Stimulated activated CD8-positive, alpha-beta memory T cell treated with anti-CD3 and anti-CD28 coated beads, Interleukin-7, amount 100 ng/mL, for 1 hour (primary cell): ENCODE measurements around the gene PABPC1L2B.
"Not testable (repeated sequence)": the region's sequence is repeated elsewhere in the genome, so short reads cannot be mapped to it uniquely, and the experiment has no call there.

Experiments
- DNase-seq, 2 donors: peaks; one replicate each; pipeline ENCODE4 v3.0.0-alpha.2; 2020; ENCODE audit warnings: low read depth in 2 of 2

Gene PABPC1L2B

DNA sequence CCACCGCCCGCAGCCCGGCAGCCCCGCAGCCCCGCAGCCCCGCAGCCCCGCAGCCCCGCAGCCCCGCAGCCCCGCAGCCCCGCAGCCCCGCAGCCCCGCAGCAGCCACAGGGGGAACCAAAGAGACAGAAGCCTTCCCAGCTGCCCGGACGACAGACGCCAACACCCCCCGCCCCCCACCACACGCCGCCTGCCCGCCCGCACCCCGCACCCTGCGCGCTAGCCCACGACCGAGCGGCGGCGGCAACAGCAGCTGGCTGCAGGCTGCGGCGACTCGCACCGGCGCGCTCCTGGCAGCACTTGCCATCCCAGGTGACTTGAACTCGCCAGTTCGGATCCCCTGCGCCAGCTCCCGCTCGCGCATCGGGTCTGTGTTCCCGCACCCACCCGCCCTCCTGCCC lies at the start of gene PABPC1L2B:
PABPC1L2B (plus strand) TSS at position 207 of the 400 bp plus-strand sequence. CDS start 704 bp downstream, outside the sequence.
- DNase-seq: not testable (repeated sequence)

DNA sequence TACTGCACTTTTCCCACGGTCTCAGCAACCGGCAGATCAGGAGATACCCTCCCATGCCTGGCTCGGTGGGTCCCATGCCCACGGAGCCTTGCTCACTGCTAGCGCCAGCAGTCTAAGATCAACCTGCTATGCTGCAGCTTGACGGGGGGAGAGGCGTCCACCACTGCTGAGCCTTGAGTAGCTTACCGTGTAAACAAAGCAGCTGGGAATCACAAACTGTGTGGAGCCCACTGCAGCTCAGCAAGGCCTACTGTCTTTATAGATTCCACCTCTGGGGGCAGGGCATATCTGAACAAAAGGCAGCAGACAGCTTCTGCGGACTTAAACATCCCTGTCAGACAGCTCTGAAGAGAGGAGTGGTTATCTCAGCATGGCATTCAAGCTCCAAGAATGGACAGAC lies 42.8 kb upstream of the PABPC1L2B start:
- DNase-seq: not testable (repeated sequence)

DNA sequence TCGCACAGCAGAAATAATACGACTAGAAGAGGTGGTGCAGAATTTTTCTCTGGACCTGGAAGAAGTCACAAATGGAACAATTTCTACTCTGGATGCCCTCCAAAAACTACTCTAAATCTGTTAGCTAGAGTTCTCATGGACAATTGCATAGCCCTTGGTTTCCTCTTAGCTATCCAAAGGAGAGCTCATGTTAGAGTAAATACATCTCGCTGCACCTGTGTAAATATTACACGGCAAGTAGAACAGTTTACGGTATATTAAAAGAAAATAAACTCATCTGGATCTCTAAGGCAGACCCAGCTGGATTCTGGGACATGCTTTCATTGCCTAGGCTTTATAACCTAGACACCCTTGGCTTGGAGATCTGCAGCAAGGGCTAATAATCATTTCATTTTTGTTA lies 30.9 kb upstream of the PABPC1L2B start:
- not testable (repeated sequence) for DNase-seq

DNA sequence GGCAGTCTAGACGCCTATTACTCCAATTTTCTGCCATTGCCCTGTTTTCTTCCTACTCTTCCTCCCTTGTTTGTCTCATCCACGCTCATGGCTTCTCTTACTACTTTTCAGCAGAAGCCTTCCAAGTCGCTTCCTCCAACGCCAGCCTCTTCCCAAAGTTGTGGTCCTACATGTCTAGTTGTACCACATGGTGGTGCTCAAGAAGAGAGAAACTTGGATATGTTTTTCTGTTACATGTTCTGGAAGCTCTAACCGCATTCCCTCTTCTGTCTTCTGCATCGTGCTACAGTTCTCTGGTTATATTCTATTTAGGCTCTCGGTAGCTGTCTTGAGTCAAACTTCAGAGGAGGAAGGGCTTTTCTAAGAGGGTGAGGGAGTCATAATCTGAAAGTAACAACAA lies 27.9 kb upstream of the PABPC1L2B start:
- not testable (repeated sequence) for DNase-seq

DNA sequence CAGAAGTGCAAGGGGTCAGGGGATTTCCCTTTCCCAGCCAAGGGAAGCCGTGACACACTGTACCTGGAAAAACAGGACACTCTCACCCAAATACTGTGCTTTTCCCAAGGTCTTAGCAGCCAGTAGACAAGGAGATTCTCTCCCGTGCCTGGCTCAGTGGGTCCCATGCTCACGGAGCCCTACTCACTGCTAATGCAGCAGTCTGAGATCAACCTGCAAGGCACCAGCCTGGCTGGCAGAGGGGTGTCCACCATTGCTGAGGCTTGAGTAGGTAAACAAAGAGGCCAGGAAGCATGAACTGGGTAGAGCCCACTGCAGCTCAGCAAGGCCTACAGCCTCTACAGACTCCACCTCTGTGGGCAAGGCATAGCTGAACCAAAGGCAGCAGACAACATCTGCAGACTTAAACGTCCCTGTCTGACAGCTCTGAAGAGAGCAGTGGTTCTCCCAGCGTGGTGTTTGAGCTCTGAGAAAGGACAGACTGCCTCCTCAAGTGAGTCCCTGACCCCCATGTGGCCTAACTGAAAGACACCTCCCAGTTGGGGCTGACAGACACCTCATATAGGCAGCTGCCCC lies 21.8 kb upstream of the PABPC1L2B start:
- DNase-seq: not testable (repeated sequence)

DNA sequence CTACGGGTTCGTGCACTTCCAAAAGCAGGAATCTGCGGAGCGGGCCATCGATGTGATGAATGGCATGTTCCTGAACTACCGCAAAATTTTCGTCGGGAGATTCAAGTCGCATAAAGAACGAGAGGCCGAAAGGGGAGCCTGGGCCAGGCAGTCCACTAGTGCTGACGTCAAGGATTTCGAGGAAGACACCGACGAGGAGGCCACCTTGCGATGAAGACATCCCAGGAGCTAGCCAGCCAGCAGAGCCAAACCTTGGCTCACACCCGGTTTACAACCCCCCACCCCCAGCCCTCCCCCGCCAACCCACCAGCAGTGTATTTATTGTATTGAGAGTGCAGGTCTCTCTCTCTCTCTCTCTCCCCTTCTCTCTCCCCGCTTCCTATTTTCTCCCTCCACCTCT lies 1.3 kb downstream of the PABPC1L2B start:
- not testable (repeated sequence) for DNase-seq

DNA sequence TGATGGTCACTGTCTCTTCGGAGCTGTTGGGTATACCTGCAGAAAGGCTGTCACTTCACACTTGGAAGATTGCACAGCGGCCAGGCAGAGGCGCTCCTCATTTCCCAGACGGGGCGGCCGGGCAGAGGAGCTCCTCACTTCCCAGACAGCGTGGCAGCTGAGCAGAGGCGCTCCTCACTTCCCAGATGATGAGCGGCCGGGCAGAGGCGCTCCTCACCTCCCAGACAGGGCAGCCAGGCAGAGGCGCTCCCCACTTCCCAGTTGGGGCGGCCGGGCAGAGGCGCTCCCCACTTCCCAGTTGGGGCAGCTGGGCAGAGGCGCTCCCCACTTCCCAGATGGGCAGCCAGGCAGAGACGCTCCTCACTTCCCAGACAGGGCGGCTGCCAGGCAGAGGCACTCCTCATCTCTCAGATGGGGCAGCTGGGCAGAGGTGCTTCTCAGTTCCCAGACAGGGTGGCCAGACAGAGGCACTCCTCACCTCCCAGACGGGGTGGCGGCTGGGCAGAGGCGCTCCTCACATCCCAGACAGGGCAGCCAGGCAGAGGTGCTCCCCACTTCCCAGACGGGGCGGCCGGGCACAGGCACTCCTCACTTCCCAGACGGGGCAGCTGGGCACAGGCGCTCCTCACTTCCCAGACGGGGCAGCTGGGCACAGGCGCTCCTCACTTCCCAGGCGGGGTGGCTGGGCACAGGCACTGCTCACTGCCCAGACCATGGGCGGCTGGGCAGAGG lies 18.8 kb downstream of the PABPC1L2B start:
- no peak for DNase-seq

DNA sequence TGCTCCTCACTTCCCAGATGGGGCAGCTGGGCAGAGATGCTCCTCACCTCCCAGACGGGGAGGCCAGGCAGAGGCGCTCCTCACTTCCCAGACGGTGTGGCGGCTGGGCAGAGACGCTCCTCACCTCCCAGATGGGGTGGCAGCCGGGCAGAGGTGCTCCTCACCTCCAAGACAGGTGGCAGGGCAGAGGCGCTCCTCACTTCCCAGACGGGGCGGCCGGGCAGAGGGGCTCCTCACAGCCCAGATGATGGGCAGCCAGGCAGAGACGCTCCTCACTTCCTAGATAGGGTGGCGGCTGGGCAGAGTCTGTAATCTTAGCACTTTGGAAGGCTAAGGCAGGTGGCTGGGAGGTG lies 19.3 kb downstream of the PABPC1L2B start:
- DNase-seq: not testable (repeated sequence)

DNA sequence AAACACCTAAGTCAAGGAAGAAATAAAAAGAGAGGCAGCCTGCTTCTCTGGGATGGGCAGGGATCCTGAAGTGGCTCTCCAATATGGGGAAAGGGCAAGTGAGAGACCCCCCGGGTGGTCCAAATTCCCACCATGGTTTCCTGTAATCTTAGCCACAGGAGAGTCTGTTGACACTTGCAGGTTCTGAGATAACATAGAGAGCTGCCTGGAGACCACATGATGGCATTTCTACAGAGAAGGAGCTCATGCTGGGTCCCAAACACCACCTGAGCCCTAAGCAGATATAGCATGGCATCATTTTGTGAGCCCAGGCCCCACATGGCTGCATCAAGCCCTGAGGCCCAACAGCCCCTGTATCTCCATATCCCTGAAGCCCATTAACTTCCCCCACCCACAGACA lies 26.1 kb downstream of the PABPC1L2B start:
- no peak for DNase-seq
